Measurements from ENCODE around the gene C2orf92. TPM values are rescaled to one million over a fixed set of nuclear protein-coding genes. Genes with fewer than 3 reads are reported as not detected.

C2orf92 gene
- total RNA-seq, 1 experiment from 2014 or later, result 0.21 TPM

GRCh38 chr2:97747716-97748115, 78.2 kb downstream of the C2orf92 start:
- DNase-seq (ENCODE audit: low read depth, low spot score), result no peak

DNA sequence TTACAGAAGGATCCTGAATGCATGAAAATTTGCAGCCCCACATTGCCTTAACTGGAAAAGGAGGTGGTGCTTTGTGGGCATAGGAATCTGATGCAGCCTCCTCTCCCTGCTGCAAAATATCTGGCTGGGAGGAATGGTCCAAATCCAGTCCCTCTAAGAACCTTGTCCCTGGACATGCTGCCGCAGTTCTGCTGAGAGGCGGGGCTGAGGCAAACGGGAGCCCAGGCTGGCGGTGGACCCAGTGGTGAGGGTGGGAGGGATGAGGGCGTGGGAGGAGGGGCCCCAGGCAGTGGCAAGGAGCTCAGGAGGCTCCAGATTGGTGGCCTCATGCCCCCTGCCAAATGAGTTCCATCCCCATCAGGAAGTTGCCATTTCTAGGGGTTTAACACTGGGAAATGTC, 80.1 kb downstream of the C2orf92 start:
- DNase-seq (ENCODE audit: low read depth, low spot score), result no peak
- in situ Hi-C loops (cut with HindIII; ENCODE audit: low pct_unique_long_range_greater_than_20kb, low sequenced_read_pairs), result no loop called here

More at GRCh38 chr2:97747716-97748115, 78.2 kb downstream of the C2orf92 start:
- in situ Hi-C loops (cut with HindIII; ENCODE audit: low pct_unique_long_range_greater_than_20kb, low sequenced_read_pairs), result no loop called here

DNA sequence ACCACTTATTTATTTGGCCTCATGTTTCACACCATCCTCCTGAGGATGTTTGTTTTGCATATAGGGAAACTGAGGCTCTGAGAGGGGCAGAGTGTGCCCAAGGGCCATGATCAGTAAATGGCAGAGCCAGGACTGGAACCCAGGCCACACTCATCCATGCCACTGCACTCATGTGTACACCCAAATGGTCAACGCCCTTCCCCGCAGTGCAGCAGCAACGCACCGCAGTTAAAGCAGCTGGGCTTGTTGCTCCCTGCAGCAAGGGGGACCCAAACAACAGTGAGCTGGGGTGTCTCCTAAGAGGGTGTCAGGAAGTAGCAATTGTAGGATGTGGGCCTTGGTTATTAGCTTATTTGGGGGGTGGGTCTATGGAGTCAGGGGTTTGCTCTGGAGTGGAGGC, 80.5 kb downstream of the C2orf92 start:
- DNase-seq (ENCODE audit: low read depth, low spot score), result no peak
- in situ Hi-C loops (cut with HindIII; ENCODE audit: low pct_unique_long_range_greater_than_20kb, low sequenced_read_pairs), result no loop called here

DNA sequence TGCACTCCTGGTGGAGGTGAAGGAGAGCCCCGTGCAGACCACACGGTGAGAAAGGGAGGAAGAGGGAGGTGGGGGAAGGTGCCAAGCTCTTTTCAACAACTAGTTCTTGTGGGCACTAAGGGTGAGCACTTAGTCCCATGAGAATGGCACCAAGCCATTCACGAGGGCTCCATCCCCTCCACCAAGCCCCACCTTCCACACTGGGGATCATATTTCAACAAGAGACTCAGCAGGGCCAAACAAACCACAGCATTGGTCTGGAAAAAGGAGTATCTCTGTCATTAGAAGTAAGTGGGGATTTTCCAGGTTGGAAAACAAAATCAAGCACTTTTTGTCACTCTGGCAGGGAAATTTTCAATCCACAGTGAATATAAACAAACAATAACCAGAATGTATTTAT, 82.2 kb downstream of the C2orf92 start:
- in situ Hi-C loops (cut with HindIII; ENCODE audit: low pct_unique_long_range_greater_than_20kb, low sequenced_read_pairs), result no loop called here
- DNase-seq (ENCODE audit: low read depth, low spot score), result peak; percentile 37

Small RNA genes within 50 kb of the gene (small RNA-seq; reads per million reads assigned to genes)
- 0.04 to 0.29 reads per million in 2 experiments for gene RNU4-8P

Other genes starting within 250 kb of the C2orf92 start
- gene ANKRD36B, start 79.8 kb upstream of the C2orf92 start, total RNA-seq (2014; rRNA removed; shearing (Covaris generic)), result 4.1 and 4.3 TPM in 2 replicates
- 456 and 467 TPM in 2 replicates for gene COX5B, start 23.7 kb upstream of the C2orf92 start, total RNA-seq (2014; rRNA removed; shearing (Covaris generic))
- gene ACTR1B, start 5.7 kb upstream of the C2orf92 start, total RNA-seq (2014; rRNA removed; shearing (Covaris generic)), result 10.0 and 10.8 TPM in 2 replicates
- not detected in 2 replicates for gene ZAP70, start 43.9 kb downstream of the C2orf92 start, total RNA-seq (2014; rRNA removed; shearing (Covaris generic))

All from SK-MEL-5 (cell line).